Measurements from ENCODE around the gene GJC1. TPM values are rescaled to one million over a fixed set of nuclear protein-coding genes. Genes with fewer than 3 reads are reported as not detected.

The GJC1 gene
- polyA plus RNA-seq, 1 of the 3 experiments (the other 2 are of a cell fraction): 15.2 TPM

DNA sequence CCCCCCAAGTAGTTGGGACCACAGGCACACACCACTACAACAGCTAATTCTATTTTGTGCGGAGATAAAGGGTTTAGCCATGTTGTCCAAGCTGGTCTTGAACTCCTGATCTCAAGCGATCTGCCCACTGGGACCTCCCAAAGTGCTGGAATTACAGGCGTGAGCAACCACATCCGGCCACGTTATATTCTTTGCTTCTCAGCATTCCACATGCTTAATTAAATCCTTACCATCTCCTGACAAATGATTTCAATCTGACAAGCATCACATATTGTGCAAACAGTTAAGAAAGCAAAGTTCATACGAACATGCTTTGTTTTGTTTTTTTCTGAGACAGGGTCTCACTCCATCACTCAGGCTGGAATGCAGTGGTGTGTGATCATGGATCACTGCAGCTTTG, 35.8 kb upstream of the GJC1 start (continued):
- TF ChIP-seq, protein P1, sequence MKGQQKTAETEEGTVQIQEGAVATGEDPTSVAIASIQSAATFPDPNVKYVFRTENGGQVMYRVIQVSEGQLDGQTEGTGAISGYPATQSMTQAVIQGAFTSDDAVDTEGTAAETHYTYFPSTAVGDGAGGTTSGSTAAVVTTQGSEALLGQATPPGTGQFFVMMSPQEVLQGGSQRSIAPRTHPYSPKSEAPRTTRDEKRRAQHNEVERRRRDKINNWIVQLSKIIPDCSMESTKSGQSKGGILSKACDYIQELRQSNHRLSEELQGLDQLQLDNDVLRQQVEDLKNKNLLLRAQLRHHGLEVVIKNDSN (IDR thresholded peaks at IDR 0.05; ENCODE audit: borderline replicate concordance, low read depth): no peak
- TF ChIP-seq, protein P2, sequence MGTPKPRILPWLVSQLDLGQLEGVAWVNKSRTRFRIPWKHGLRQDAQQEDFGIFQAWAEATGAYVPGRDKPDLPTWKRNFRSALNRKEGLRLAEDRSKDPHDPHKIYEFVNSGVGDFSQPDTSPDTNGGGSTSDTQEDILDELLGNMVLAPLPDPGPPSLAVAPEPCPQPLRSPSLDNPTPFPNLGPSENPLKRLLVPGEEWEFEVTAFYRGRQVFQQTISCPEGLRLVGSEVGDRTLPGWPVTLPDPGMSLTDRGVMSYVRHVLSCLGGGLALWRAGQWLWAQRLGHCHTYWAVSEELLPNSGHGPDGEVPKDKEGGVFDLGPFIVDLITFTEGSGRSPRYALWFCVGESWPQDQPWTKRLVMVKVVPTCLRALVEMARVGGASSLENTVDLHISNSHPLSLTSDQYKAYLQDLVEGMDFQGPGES (IDR thresholded peaks at IDR 0.05; ENCODE audit: low read depth, low read length): no peak
- TF ChIP-seq GATA2 (CRISPR knock-in tag; IDR thresholded peaks at IDR 0.05) (no peak), CHD2 (IDR thresholded peaks at IDR 0.05; ENCODE audit: low read length, partially characterized antibody) (no peak)

DNA sequence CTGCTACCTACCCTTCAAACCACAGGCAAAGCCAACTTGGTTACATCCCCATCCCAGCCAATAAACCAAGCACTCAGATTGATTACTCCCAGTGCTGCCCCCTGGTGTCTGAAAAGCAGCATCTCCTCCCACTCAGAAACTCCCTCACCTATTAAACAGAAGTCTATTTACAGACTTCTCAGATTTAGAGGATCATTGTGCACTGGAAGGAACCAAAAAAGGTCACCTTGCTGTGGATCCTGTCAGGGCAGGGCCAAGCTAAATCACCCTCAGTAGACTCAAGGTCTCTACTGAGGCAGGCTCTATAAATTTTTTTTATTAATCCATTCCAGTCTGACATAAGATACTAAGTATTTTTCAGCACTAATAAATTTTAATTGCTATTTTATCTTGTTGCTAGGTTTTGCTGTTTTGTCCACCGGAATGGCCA, 35.2 kb upstream of the GJC1 start:
- no peak overlapping the region for H2AFZ ChIP-seq (ENCODE audit: low read depth)
- H3K9me2 ChIP-seq: no peaks in the 10 kb centered on the region
- peaks cover 53 to 70% of the 10 kb centered on the region in 2 experiments for H3K36me3 ChIP-seq (replicated peaks in 1 of 2; ENCODE audit: control insufficient read depth in 1 of 2, insufficient read depth in 2 of 2, low read length in 1 of 2)
- no peak overlapping the region; a peak in 1 of 4 replicates for H3K4me3 ChIP-seq (ENCODE audit: low read depth in 2 of 2, low read length in 1 of 2)
- no peaks in the 10 kb centered on the region for H3K79me2 ChIP-seq (ENCODE audit: insufficient read depth)
- no peak overlapping the region for H3K27ac ChIP-seq (ENCODE audit: low read depth in 2 of 2, low read length in 1 of 2)
- no peaks in the 10 kb centered on the region for H4K20me1 ChIP-seq (ENCODE audit: insufficient read depth)
- no peaks in the 10 kb centered on the region for H3K4me1 ChIP-seq (ENCODE audit: control insufficient read depth in 1 of 2, insufficient read depth in 2 of 2, low read depth in 1 of 2, low read length in 1 of 2)
- CTCF ChIA-PET: interaction anchor here (0.6 to 11.1 kb wide), 24 partner anchors 8 to 355 kb away, joined by 3 to 420 read pairs (median 5); partner anchors contain the start of gene HIGD1B
- WGBS (ENCODE audit: low lambda C conversion rate): 55% methylated on average over 1 of the region's 1 CpG
- H3K9me3 ChIP-seq: no peaks in the 10 kb centered on the region
- peak; percentile 79 for DNase-seq
- H3K27me3 ChIP-seq (ENCODE audit: insufficient read depth): 0 out of 2 replicates have a peak, but pooled peaks cover 3% of the 10 kb centered on the region
- TF ChIP-seq EP300 (IDR thresholded peaks at IDR 0.05; ENCODE audit: borderline replicate concordance in 1 of 2, low read depth in 1 of 2, low read length in 1 of 2) (no peak), RAD21 (IDR thresholded peaks at IDR 0.05; ENCODE audit: low read length) (peak; percentile 76), EZH2phosphoT487 (IDR thresholded peaks at IDR 0.05; ENCODE audit: borderline replicate concordance, low read depth) (no peak), GABPA (IDR thresholded peaks at IDR 0.05; ENCODE audit: low read depth) (no peak), SIN3A (IDR thresholded peaks at IDR 0.05; ENCODE audit: borderline replicate concordance, low read depth, low read length) (peak; percentile 51; the same call in 1 of the 2 replicates), SMC3 (IDR thresholded peaks at IDR 0.05; ENCODE audit: low read depth, low read length) (peak; percentile 95), TAF1 (IDR thresholded peaks at IDR 0.05; ENCODE audit: borderline replicate concordance, low read depth, low read length) (no peak), RFX5 (IDR thresholded peaks at IDR 0.05; ENCODE audit: low read length) (0 out of 2 replicates have a peak, but pooled peaks have one; percentile 18)
- TF ChIP-seq, protein P3, sequence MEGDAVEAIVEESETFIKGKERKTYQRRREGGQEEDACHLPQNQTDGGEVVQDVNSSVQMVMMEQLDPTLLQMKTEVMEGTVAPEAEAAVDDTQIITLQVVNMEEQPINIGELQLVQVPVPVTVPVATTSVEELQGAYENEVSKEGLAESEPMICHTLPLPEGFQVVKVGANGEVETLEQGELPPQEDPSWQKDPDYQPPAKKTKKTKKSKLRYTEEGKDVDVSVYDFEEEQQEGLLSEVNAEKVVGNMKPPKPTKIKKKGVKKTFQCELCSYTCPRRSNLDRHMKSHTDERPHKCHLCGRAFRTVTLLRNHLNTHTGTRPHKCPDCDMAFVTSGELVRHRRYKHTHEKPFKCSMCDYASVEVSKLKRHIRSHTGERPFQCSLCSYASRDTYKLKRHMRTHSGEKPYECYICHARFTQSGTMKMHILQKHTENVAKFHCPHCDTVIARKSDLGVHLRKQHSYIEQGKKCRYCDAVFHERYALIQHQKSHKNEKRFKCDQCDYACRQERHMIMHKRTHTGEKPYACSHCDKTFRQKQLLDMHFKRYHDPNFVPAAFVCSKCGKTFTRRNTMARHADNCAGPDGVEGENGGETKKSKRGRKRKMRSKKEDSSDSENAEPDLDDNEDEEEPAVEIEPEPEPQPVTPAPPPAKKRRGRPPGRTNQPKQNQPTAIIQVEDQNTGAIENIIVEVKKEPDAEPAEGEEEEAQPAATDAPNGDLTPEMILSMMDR (IDR thresholded peaks at IDR 0.05): peak; percentile 87
- H3K4me2 ChIP-seq: no peak overlapping the region
- no peak overlapping the region for H3K9ac ChIP-seq
- H3F3A ChIP-seq (replicated peaks; ENCODE audit: insufficient read depth): peaks cover 21% of the 10 kb centered on the region
- POLR2A ChIA-PET: interaction anchor here (1.8 kb wide), 1 partner anchor 86 kb away, joined by 5 read pairs; no protein-coding TSS in a partner anchor
